Stimulated activated naive CD8-positive, alpha-beta T cell treated with anti-CD3 and anti-CD28 coated beads, Interleukin-15, Interleukin-2, amounts not matched to agents 100 ng/mL and 50 ng/mL, for 24 hours (primary cell): ENCODE data around the gene CXCL1.

Source experiments
- H3K27ac Mint-ChIP-seq: one replicate; pipeline ENCODE4 v1.8.0; 2021; ENCODE audit warnings: mild to moderate bottlenecking, mixed read lengths
- H3K27me3 Mint-ChIP-seq: one replicate; pipeline ENCODE4 v1.8.0; 2021; ENCODE audit warnings: mixed read lengths
- H3K36me3 Mint-ChIP-seq: one replicate; pipeline ENCODE4 v1.8.0; 2021; ENCODE audit warnings: low read depth, mixed read lengths
- H3K4me1 Mint-ChIP-seq: one replicate; pipeline ENCODE4 v1.8.0; 2021; ENCODE audit warnings: low read depth, mixed read lengths
- H3K4me3 Mint-ChIP-seq: one replicate; pipeline ENCODE4 v1.8.0; 2021; ENCODE audit warnings: mild to moderate bottlenecking, mixed read lengths
- H3K9me3 Mint-ChIP-seq: one replicate; pipeline ENCODE4 v1.8.0; 2021; ENCODE audit warnings: mixed read lengths

The CXCL1 gene

GRCh38 chr4:73912191-73912590 is 43.0 kb downstream of the CXCL1 start:
- no peak overlapping the region for H3K27ac Mint-ChIP-seq

GRCh38 chr4:73914071-73914470 is 44.9 kb downstream of the CXCL1 start:
- no peaks in the 10 kb centered on the region for H3K36me3 Mint-ChIP-seq
- no peak overlapping the region for H3K4me3 Mint-ChIP-seq
- no peaks in the 10 kb centered on the region for H3K27me3 Mint-ChIP-seq
- no peaks in the 10 kb centered on the region for H3K4me1 Mint-ChIP-seq
- H3K27ac Mint-ChIP-seq, result no peak overlapping the region
- H3K9me3 Mint-ChIP-seq, result no peaks in the 10 kb centered on the region

More at GRCh38 chr4:73912191-73912590, 43.0 kb downstream of the CXCL1 start:
- Mint-ChIP-seq H3K27me3 (no peaks in the 10 kb centered on the region), H3K4me1 (no peaks in the 10 kb centered on the region), H3K9me3 (no peaks in the 10 kb centered on the region), H3K36me3 (no peaks in the 10 kb centered on the region), H3K4me3 (no peak overlapping the region)

- H3K4me3 Mint-ChIP-seq, result no peak overlapping the region
- H3K4me1 Mint-ChIP-seq, result no peaks in the 10 kb centered on the region
- H3K36me3 Mint-ChIP-seq, result no peaks in the 10 kb centered on the region
- H3K27me3 Mint-ChIP-seq, result no peaks in the 10 kb centered on the region
- H3K9me3 Mint-ChIP-seq, result no peaks in the 10 kb centered on the region
- H3K27ac Mint-ChIP-seq, result no peak overlapping the region
Measured at GRCh38 chr4:73916172-73916925, 47.2 kb downstream of the CXCL1 start.

- H3K9me3 Mint-ChIP-seq, result no peaks in the 10 kb centered on the region
- no peaks in the 10 kb centered on the region for H3K27me3 Mint-ChIP-seq
- H3K27ac Mint-ChIP-seq, result no peak overlapping the region
- H3K4me1 Mint-ChIP-seq, result no peaks in the 10 kb centered on the region
- H3K4me3 Mint-ChIP-seq, result no peak overlapping the region
- H3K36me3 Mint-ChIP-seq, result no peaks in the 10 kb centered on the region
Measured at GRCh38 chr4:73917081-73917501, 47.9 kb downstream of the CXCL1 start.

- Mint-ChIP-seq H3K4me1 (no peaks in the 10 kb centered on the region), H3K9me3 (no peaks in the 10 kb centered on the region), H3K4me3 (no peak overlapping the region), H3K36me3 (no peaks in the 10 kb centered on the region), H3K27me3 (no peaks in the 10 kb centered on the region), H3K27ac (no peak overlapping the region)
Measured at GRCh38 chr4:73918058-73918457, 48.9 kb downstream of the CXCL1 start.

- Mint-ChIP-seq H3K27ac (no peak overlapping the region), H3K4me1 (no peaks in the 10 kb centered on the region)
Measured at GRCh38 chr4:73919691-73920090, 50.5 kb downstream of the CXCL1 start.

More at GRCh38 chr4:73919691-73920090, 50.5 kb downstream of the CXCL1 start:
- no peak overlapping the region for H3K4me3 Mint-ChIP-seq
- no peaks in the 10 kb centered on the region for H3K27me3 Mint-ChIP-seq
- H3K9me3 Mint-ChIP-seq, result no peaks in the 10 kb centered on the region
- no peaks in the 10 kb centered on the region for H3K36me3 Mint-ChIP-seq
